ENCODE measurements around the gene SFT2D3. TPM values are rescaled to one million over a fixed set of nuclear protein-coding genes. Genes with fewer than 3 reads are reported as not detected.

The SFT2D3 gene
- total RNA-seq, 1 experiment from 2014 or later = 4.1 TPM

GRCh38 chr2:127753374-127753773, 52.1 kb downstream of the SFT2D3 start:
- Mint-ChIP-seq H3K9me3 (ENCODE audit: unreplicated experiment) (no peaks in the 10 kb centered on the region), H3K27ac (ENCODE audit: low read depth, unreplicated experiment) (no peak overlapping the region), H3K4me3 (ENCODE audit: unreplicated experiment) (no peak overlapping the region), H3K4me1 (ENCODE audit: insufficient read depth, unreplicated experiment) (no peaks in the 10 kb centered on the region), H3K27me3 (ENCODE audit: insufficient read depth, unreplicated experiment) (no peaks in the 10 kb centered on the region), H3K36me3 (ENCODE audit: insufficient read depth, unreplicated experiment) (peaks cover 66% of the 10 kb centered on the region)
- intact Hi-C loops (cut with micrococcal nuclease) = no loop called here
- DNase-seq (ENCODE audit: unreplicated experiment) = no peak
- ChIA-PET CTCF (no interaction called here), POLR2A (interaction anchor here (0.7 to 1.6 kb wide), 2 partner anchors 12 to 49 kb away, joined by 4 to 6 read pairs; no protein-coding TSS in a partner anchor)
- TF ChIP-seq CTCF (IDR thresholded peaks at IDR 0.05; ENCODE audit: unreplicated experiment) = no peak
- BruUV-seq (replicated peaks) = no TSS peak

DNA sequence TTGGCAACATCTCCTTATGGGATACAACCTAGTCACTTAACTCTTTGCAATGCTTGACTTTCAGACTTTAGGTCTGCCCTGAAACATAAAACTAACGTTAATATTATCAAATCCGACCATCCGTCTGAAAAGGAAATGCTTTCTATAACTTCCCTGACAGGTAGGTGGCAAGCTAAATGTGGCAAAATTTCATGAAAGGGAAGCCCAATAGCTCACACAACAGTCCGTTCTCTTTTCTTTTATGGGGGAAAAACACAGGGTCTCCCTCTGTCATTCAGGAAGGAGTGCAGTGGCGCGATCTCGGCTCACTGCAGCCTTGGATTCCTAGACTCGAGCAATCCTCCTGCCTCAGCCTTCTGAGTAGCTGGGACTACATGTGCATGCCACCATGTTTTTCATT, 52.9 kb downstream of the SFT2D3 start:
- no peak overlapping the region for H3K27ac Mint-ChIP-seq (ENCODE audit: low read depth, unreplicated experiment)
- intact Hi-C loops (cut with micrococcal nuclease) = no loop called here
- no peaks in the 10 kb centered on the region for H3K4me1 Mint-ChIP-seq (ENCODE audit: insufficient read depth, unreplicated experiment)
- no peaks in the 10 kb centered on the region for H3K27me3 Mint-ChIP-seq (ENCODE audit: insufficient read depth, unreplicated experiment)
- BruUV-seq (replicated peaks) = no TSS peak
- H3K9me3 Mint-ChIP-seq (ENCODE audit: unreplicated experiment) = no peaks in the 10 kb centered on the region
- peaks cover 69% of the 10 kb centered on the region for H3K36me3 Mint-ChIP-seq (ENCODE audit: insufficient read depth, unreplicated experiment)
- no peak for DNase-seq (ENCODE audit: unreplicated experiment)
- ChIA-PET CTCF (interaction anchor here (0.9 kb wide), 1 partner anchor 20 kb away, joined by 4 read pairs; no protein-coding TSS in a partner anchor), POLR2A (interaction anchor here (0.5 to 1.6 kb wide), 4 partner anchors 14 to 274 kb away, joined by 3 to 6 read pairs (median 4); partner anchors contain the start of gene SAP130)
- no peak for TF ChIP-seq CTCF (IDR thresholded peaks at IDR 0.05; ENCODE audit: unreplicated experiment)
- no peak overlapping the region for H3K4me3 Mint-ChIP-seq (ENCODE audit: unreplicated experiment)

Other genes with a start within 250 kb of the SFT2D3 start
- 56.8 and 57.0 TPM in 2 replicates for gene IWS1, start 175.0 kb upstream of the SFT2D3 start, total RNA-seq (2022)
- not detected in 2 replicates for gene MYO7B, start 165.8 kb upstream of the SFT2D3 start, total RNA-seq (2022)
- gene GPR17, start 55.3 kb upstream of the SFT2D3 start, total RNA-seq (2022) = not detected in 2 replicates
- not detected in 2 replicates for gene LIMS2, start 26.0 kb upstream of the SFT2D3 start, total RNA-seq (2022)
- gene WDR33, start 109.7 kb downstream of the SFT2D3 start, total RNA-seq (2022) = 46.7 and 50.0 TPM in 2 replicates
- gene POLR2D, start 156.7 kb downstream of the SFT2D3 start, total RNA-seq (2022) = 31.0 and 34.3 TPM in 2 replicates
- gene AMMECR1L, start 184.5 kb downstream of the SFT2D3 start, total RNA-seq (2022) = 31.1 and 32.6 TPM in 2 replicates